CD4-positive, alpha-beta T cell treated with Interferon gamma for 1 hour (primary cell): ENCODE results near the gene COL5A2.

Source experiments
- DNase-seq: peaks from one replicate; pipeline ENCODE4 v3.0.0-alpha.2; 2020

The COL5A2 gene

GRCh38 chr2:188984680-188985079 lies 194.9 kb downstream of the COL5A2 start:
- DNase-seq = no peak

GRCh38 chr2:188984065-188984491 lies 195.5 kb downstream of the COL5A2 start:
- DNase-seq = no peak

GRCh38 chr2:188983427-188984064 lies 196.0 kb downstream of the COL5A2 start:
- no peak for DNase-seq
